C4-2B (cell line): Measurements from ENCODE around the gene ERC1.
"Not testable (repeated sequence)": the region's sequence is repeated elsewhere in the genome, so short reads cannot be mapped to it uniquely, and the experiment has no call there.

ENCODE experiments used
- H3K27ac ChIP-seq: fragments of 450-650 bp; 2 replicates; pipeline ENCODE4 v1.5.1; 2017
- ZFX ChIP-seq: fragments of 450-650 bp; IDR thresholded peaks from 2 replicates; pipeline ENCODE4 v1.6.1; 2017
- TF ChIP-seq, protein P1 (sequence below): fragments of 450-650 bp; conservative IDR thresholded peaks from 2 replicates; pipeline ENCODE4 v1.5.1; 2017; ENCODE audit warnings: mild to moderate bottlenecking

The ERC1 gene

DNA sequence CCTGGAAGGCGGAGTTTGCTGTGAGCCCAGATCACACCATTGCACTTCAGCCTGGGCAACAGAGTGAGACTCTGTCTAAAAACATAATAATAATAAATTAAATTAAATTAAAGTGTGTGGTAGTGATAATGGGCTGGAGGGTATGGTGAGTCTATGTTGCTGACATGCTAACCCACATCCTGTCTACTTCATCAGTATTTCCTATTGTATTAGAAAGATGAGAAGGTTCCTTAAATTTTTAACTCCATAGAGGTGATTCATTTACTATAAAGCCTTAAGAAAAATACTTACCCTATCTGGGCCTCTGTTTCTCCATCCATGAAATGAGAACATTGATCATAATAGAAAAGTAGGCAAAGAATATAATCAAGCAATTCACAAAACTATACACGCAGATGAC, 322.9 kb downstream of the ERC1 start:
- TF ChIP-seq ZFX: no peak
- TF ChIP-seq, protein P1, sequence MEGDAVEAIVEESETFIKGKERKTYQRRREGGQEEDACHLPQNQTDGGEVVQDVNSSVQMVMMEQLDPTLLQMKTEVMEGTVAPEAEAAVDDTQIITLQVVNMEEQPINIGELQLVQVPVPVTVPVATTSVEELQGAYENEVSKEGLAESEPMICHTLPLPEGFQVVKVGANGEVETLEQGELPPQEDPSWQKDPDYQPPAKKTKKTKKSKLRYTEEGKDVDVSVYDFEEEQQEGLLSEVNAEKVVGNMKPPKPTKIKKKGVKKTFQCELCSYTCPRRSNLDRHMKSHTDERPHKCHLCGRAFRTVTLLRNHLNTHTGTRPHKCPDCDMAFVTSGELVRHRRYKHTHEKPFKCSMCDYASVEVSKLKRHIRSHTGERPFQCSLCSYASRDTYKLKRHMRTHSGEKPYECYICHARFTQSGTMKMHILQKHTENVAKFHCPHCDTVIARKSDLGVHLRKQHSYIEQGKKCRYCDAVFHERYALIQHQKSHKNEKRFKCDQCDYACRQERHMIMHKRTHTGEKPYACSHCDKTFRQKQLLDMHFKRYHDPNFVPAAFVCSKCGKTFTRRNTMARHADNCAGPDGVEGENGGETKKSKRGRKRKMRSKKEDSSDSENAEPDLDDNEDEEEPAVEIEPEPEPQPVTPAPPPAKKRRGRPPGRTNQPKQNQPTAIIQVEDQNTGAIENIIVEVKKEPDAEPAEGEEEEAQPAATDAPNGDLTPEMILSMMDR: no peak
- H3K27ac ChIP-seq: no peak overlapping the region

DNA sequence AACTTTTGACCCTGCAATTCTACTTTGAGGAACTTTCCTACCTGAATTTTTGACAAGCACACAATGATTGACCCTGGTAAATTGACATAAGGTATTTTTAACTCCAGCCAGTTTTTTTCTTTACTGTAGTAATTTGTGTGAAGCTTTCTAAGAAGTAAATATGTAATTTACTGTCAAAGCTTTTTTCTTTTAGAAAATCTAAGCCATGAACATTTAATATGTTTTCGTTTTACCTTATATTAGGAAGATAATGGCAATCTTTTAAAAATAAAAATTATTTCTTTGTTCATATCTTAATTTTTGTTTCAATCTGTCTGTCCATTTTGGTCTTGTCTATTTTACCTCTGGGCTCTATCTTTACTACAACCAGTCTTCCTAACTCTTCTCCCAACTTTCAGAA, 323.5 kb downstream of the ERC1 start:
- no peak for TF ChIP-seq ZFX
- TF ChIP-seq, protein P1: no peak
- H3K27ac ChIP-seq: no peak overlapping the region

DNA sequence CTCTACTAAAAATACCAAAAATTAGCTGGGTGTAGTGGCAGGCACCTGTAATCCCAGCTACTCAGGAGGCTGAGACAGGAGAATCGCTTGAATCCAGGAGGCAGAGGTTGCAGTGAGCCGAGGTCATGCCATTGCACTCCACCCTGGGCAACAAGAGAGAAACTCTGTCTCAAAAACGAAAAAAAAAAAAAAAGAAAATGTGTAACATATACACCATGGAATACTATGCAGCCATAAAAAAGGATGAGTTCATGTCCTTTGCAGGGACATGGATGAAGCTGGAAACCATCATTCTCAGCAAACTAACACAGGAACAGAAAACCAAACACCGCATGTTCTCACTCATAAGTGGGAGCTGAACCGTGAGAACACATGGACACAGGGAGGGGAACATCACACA, 326.0 kb downstream of the ERC1 start:
- not testable (repeated sequence) for H3K27ac ChIP-seq

DNA sequence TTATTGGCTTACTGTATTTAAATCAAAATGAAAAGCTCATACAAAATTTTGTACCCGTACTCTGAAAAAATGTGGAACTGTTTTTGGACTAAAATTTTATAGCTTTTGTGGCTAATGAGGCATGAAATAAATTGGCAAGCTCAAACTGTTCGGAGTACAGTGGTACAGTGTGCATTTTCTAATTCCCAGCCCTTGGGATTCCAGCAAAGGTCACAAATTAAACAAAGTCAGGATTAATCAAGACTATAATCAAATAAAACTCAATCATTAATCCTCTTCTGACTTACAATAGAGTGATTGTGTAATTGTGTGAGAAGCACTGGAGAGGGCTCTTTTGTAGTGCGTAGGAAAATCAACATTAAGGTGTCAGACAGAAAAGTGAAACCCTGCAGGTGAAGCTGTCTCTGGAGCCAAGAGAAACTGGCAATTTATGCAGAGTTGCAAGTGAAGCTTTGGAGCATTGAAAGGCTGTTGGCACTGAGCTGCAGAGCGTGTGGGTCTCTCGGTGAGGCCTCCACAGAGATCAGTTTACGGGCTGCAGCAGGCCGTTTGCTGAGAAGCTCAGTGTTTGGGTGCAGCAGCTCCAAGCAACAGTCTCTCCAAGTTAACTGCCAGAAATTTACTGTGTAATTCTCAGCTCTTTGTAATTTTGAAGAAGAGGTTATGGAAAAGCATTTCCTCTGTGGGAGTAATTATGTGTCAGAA, 327.5 kb downstream of the ERC1 start:
- TF ChIP-seq, protein P1: no peak
- TF ChIP-seq ZFX: no peak
- no peak overlapping the region for H3K27ac ChIP-seq

DNA sequence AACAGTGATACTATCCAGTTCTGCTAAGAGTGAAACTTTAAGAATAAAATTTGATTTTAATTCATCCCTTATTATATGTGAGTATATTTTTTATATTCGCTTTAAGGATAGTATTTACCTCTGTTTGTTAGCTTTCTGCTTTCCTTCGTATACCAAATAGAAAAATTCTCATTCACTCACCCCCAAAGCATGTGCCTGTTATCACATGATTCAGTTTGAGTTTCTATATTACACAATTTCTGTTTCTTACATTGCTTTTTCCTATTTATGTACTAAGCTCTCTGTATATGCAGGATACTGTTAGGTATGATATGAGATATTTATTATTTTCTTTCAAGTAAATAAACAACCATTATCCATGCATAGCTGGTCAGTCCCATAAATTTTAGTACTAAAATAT, 328.2 kb downstream of the ERC1 start:
- no peak for TF ChIP-seq ZFX
- TF ChIP-seq, protein P1: no peak
- no peak overlapping the region for H3K27ac ChIP-seq

DNA sequence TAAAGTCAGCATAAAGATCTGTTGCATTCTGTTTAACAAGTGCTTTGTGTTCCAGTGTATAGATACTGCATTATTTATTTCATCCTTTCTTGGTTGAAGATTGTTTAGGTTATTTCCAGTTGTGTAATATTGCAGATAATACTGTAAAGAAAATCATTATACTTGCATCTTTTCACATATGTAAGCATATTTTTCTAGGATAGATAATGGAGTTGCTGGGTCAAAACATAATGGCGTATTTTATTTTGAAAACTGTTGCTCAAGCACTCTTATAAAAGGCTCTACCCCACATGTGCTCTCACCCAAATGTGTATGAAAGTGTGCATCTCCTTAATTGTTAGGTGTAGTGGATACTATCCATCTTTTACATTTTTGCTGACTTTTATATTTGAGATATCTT, 329.0 kb downstream of the ERC1 start:
- TF ChIP-seq, protein P1: no peak
- TF ChIP-seq ZFX: no peak
- no peak overlapping the region for H3K27ac ChIP-seq

DNA sequence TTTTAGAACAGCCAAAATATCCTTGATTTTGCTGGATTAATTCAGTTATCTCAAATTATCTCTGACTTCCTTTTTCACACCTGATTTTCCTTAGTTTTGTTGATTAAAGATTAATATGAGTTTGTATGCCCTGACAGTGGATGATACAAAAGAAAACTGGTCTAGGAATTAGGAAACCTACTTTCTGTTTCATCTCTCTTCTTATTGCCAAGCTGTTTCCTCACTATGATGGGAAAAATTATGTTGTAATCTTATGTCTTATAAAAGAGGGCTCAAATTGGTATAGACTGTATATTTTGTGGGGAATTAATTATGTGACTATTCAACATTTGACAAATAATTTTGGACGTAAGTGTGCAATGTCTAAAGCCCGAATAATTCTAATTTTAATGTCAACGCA, 331.8 kb downstream of the ERC1 start:
- no peak overlapping the region for H3K27ac ChIP-seq
- TF ChIP-seq, protein P1: no peak
- TF ChIP-seq ZFX: no peak

DNA sequence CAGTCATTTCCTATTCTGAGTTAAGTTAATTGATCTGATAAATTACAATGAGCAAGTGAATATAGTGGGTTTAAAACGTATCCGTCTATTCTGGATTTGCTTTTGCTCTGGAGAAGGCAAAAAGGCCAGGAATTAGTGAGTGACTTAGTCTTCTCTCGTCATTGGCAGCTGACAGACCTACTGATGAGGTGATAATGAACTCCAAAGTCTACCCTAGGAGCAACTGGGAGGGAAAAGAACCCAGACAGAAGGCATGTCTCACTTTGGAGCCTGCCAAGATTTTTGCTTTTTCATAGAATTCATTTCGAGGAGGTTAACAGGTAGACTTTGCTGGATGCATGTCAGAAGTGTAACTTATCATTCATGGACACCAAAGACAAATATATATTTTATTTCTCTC, 333.1 kb downstream of the ERC1 start:
- H3K27ac ChIP-seq: no peak overlapping the region
- TF ChIP-seq, protein P1: no peak
- no peak for TF ChIP-seq ZFX
